Testis (tissue), 3 donors: ENCODE data around the gene ZKSCAN8. TPM values are rescaled to one million over a fixed set of nuclear protein-coding genes. Genes with fewer than 3 reads are reported as not detected.

Source experiments
- DNase-seq: peaks from one replicate; pipeline ENCODE4 v3.0.0-alpha.2; 2019
- H3K27ac ChIP-seq, 2 donors: fragments of 200-600 bp; sonication (generic); one replicate each; pipeline ENCODE4 v1.5.1; 2019
- H3K27me3 ChIP-seq: fragments of 200-600 bp; sonication (generic); one replicate; pipeline ENCODE4 v1.5.1; 2019
- H3K36me3 ChIP-seq: fragments of 200-600 bp; sonication (generic); one replicate; pipeline ENCODE4 v1.5.1; 2017; ENCODE audit warnings: low read depth; ENCODE audit errors: missing control alignments
- H3K4me1 ChIP-seq: fragments of 200-600 bp; sonication (generic); one replicate; pipeline ENCODE4 v1.5.1; 2019
- H3K4me3 ChIP-seq, 2 donors: fragments of 200-600 bp; sonication (generic); one replicate each; pipeline ENCODE4 v1.5.1; 2017 to 2019
- H3K9me3 ChIP-seq: fragments of 200-600 bp; sonication (generic); one replicate; pipeline ENCODE4 v1.5.1; 2017
- CTCF ChIP-seq, 3 experiments: fragments of 450-650 bp in 2 of 3; fragments of 200-600 bp in 1 of 3; sonication (generic) in 1 of 3; IDR thresholded peaks; one replicate each; pipeline ENCODE4 v1.5.1; 2016 to 2019; ENCODE audit warnings: antibody characterized with exemption in 3 of 3, mild to moderate bottlenecking in 2 of 3, moderate library complexity in 1 of 3
- POLR2A ChIP-seq: fragments of 450-650 bp; IDR thresholded peaks from one replicate; pipeline ENCODE4 v1.6.1; 2017; ENCODE audit warnings: antibody characterized with exemption, mild to moderate bottlenecking, moderate library complexity
- WGBS, 2 donors: methylation state at CpG; one replicate each; pipeline ENCODE4 v1.1.5; 2018; 5-methylcytosine and 5-hydroxymethylcytosine counted together
- intact Hi-C: fragments of 100-400 bp; cut with DNase I; formaldehyde crosslinking; loops from one replicate; pipeline ENCODE4 v1.15.1; 2023; ENCODE audit warnings: low total_unique reads
- polyA plus RNA-seq: library from polyadenylated mRNA; stranded (reverse); fragments of 350-450 nt; fragmentation: Illumina TruSeq; extraction: RNeasy Lipid Tissue Mini Kit (QIAGEN cat#74804); gene quantifications from one replicate; pipeline ENCODE4 v1.2.3, GENCODE V29; 2014; ENCODE audit warnings: low read depth, low replicate concordance; ENCODE audit not compliant: insufficient read depth
- total RNA-seq, 2 donors: library from RNA; depleted of rRNA; stranded (reverse); fragments of >200 nt; gene quantifications; one replicate each; pipeline ENCODE4 v1.2.3, GENCODE V29; 2016

Gene ZKSCAN8
- total and polyA plus RNA-seq, 3 donors from 2014 or later: 20.9 to 36.4 (median 34.1) TPM

- H3K27ac ChIP-seq: no peak overlapping the region
- H3K4me3 ChIP-seq: no peak overlapping the region
- H3K9me3 ChIP-seq: no peaks in the 10 kb centered on the region
- 72 to 78% methylated on average over 2 of the region's 2 CpGs for WGBS, 2 donors
- no peaks in the 10 kb centered on the region for H3K36me3 ChIP-seq
- DNase-seq: no peak
- no peaks in the 10 kb centered on the region for H3K4me1 ChIP-seq
- TF ChIP-seq POLR2A (no peak), CTCF (IDR thresholded peaks at IDR 0.05) (no peak)
- no peaks in the 10 kb centered on the region for H3K27me3 ChIP-seq
- intact Hi-C loops: no loop called here
These were observed 29.6 kb downstream of the ZKSCAN8 start for GRCh38 chr6:28171271-28171670.

- WGBS, 2 donors: 91 to 98% methylated on average over 2 of the region's 2 CpGs
- Histone ChIP-seq H3K36me3 (no peaks in the 10 kb centered on the region), H3K9me3 (no peaks in the 10 kb centered on the region), H3K4me1 (no peaks in the 10 kb centered on the region), H3K27me3 (no peaks in the 10 kb centered on the region), H3K27ac (no peak overlapping the region), H3K4me3 (no peak overlapping the region)
- TF ChIP-seq POLR2A (no peak), CTCF (IDR thresholded peaks at IDR 0.05) (no peak)
- DNase-seq: no peak
- intact Hi-C loops: no loop called here
These were observed 30.3 kb downstream of the ZKSCAN8 start for GRCh38 chr6:28172006-28172405.

GRCh38 chr6:28176373-28176772 lies 34.7 kb downstream of the ZKSCAN8 start:
- Histone ChIP-seq H3K4me1 (no peaks in the 10 kb centered on the region), H3K9me3 (no peaks in the 10 kb centered on the region), H3K4me3 (no peak overlapping the region), H3K36me3 (no peaks in the 10 kb centered on the region), H3K27ac (no peak overlapping the region), H3K27me3 (no peaks in the 10 kb centered on the region)
- TF ChIP-seq POLR2A (no peak), CTCF (IDR thresholded peaks at IDR 0.05) (no peak)
- no peak for DNase-seq
- intact Hi-C loops: no loop called here
- 85 to 92% methylated on average over 1 of the region's 1 CpG for WGBS, 2 donors

GRCh38 chr6:28182255-28182654 lies 40.6 kb downstream of the ZKSCAN8 start:
- no peak for DNase-seq
- Histone ChIP-seq H3K4me3 (no peak overlapping the region), H3K27me3 (no peaks in the 10 kb centered on the region), H3K27ac (no peak overlapping the region), H3K9me3 (no peaks in the 10 kb centered on the region), H3K4me1 (no peaks in the 10 kb centered on the region), H3K36me3 (no peaks in the 10 kb centered on the region)
- TF ChIP-seq CTCF (IDR thresholded peaks at IDR 0.05) (no peak), POLR2A (no peak)
- WGBS, 2 donors: 40 to 68% methylated on average over 1 of the region's 1 CpG
- intact Hi-C loops: no loop called here

GRCh38 chr6:28188111-28188979 lies 46.7 kb downstream of the ZKSCAN8 start:
- Histone ChIP-seq H3K27me3 (no peaks in the 10 kb centered on the region), H3K4me3 (no peak overlapping the region), H3K36me3 (no peaks in the 10 kb centered on the region), H3K9me3 (no peaks in the 10 kb centered on the region), H3K27ac (no peak overlapping the region), H3K4me1 (no peaks in the 10 kb centered on the region)
- intact Hi-C loops: no loop called here
- WGBS, 2 donors: 83% methylated on average over 6 of the region's 6 CpGs
- no peak for TF ChIP-seq CTCF (IDR thresholded peaks at IDR 0.05)
- TF ChIP-seq POLR2A: no peak
- no peak for DNase-seq
